Fibroblast of peridontal ligament (primary cell): ENCODE measurements around the gene MEGF11.

ENCODE experiments used
- DNase-seq: peaks from one replicate; pipeline ENCODE4 v3.0.0-alpha.2; 2010; ENCODE audit errors: extremely low read depth

Gene MEGF11

GRCh38 chr15:66115568-66116206, 137.9 kb downstream of the MEGF11 start:
- no peak for DNase-seq

DNA sequence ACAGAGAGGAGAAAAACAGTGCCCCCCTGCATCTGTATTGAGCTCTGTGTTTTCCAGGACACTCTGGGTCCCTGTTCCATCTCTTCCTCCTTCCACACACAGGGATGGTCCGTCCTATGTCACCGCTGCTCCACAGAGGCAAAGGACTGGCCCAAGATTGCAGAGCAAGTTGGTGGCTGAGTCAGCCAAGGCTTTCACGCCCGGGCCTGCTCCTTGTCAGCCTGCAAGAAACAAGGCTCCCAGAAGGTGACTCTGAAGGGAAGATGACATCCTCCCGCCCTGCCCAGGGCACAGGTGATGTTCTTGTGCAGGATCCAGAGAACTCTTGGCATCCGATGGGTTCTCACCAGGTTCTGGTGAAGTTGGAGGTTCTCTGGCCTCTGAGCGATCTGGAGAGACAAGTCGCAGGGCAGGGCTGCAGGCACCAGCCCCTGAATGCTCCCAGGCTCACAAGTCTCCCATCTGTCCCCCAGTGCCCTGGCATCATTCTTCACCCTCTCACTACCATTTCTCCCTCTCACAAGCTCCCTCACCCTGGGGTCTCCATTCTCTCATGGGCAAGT, 138.6 kb downstream of the MEGF11 start:
- DNase-seq = no peak

DNA sequence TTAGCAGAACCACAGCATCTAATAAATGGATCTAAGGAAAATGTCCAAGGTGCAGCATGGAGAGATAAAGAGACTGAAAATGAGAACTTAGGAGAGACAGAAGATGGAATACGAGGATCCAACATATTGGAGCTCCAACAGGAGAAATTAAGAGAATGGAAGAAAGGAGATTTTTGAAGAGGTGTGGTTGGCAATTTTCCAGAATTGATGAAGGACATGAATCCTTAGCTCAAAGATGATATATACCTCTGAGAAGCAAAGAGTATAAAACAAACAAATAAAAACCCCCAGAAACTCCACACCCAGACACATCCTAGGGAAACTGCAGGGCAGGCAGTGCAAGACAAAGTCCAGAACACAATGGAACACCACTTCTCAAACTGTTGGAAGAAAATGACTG, 141.2 kb downstream of the MEGF11 start:
- no peak for DNase-seq

DNA sequence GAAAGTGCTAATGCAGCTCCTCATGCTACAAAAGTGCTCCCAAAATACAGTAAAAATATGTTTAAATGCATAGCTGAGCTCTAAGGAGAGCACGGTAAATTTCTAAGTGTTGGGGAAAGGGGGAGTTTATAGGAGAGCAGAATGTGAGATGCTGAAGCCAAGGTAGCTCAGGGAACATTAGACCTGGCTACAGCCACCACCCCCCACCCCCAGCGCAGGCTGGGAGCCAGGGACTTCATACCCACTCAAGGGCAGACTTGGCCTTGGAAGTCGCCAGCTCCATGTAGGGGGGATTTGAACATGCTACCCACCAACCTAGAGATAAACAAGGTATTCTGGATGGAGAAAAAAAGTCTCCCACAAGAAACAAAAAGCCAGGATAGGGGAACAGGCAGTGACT, 142.2 kb downstream of the MEGF11 start:
- DNase-seq = no peak

GRCh38 chr15:66110864-66111263, 142.7 kb downstream of the MEGF11 start:
- no peak for DNase-seq

GRCh38 chr15:66109826-66110225, 143.7 kb downstream of the MEGF11 start:
- no peak for DNase-seq

DNA sequence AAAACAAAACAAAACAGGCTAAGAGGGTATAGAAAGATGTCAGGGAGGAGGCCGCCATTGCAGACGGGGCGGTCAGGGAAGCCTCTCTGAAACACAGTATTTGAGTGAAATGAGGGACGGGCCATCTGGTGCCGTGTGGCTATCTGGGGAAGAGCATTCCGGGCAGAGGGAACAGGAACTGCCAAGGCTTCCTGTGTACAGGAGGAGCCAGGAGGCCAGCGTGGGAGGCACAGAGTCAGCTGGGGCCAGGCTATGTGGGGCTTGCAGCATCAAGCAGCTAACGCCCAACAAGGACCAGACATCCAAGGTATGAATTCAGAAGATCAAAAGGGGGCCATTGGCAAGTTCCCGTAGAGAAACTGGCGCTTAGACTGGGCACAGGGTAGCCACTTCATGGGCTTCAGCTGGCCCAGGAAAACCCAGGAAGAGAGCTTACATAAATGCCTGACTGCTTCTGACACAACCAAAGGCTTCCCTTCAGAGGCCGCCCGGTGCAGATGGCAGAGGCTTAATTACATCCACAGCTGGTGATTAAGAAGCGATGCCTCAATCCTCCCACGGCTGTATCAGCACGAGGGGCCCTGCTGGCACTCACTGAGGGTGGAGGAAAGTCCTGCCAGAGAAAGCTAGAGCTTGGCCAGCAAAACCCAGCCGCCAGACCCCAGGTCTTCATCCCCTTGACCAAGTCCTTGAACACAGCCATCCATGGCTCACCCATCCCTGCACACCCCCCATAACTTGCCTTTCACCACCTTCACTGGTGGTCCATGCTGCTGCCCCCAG, 144.9 kb downstream of the MEGF11 start:
- DNase-seq = no peak

DNA sequence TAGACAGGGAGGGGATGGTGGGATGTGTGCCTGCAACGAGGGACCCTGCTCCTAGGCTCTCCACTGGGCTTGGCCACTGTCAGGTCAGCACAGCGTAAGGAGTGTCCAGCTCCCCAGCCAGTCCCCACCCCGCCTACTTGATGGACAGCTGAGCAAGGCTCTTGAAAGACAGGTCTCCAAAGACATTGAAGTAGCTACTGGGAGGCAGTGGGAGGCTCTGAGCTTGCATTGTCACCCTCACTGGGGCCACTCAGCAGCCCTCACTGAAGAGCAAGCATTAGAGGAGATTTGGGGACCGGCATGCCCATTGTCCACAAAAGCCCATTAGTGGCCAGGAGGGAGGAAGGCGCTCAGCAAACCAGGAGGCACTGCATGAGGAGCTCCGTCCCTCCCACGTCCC, 146.5 kb downstream of the MEGF11 start:
- no peak for DNase-seq

GRCh38 chr15:66105286-66106265, 148.0 kb downstream of the MEGF11 start:
- DNase-seq = no peak

DNA sequence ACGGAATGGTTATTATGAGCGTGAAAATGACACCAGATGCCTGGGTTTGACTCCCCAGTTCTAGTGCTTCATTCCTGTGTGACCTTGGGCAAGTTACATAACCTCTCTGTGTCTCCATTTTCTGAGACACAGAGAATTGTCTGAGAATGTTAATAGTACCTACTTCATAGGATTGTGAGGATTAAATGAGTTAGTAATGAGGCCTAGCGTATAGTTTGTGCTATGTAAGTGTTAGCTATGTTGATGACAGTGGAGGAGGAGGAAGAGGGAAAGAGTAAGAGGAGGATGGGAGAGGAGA, 150.3 kb downstream of the MEGF11 start:
- DNase-seq = no peak

DNA sequence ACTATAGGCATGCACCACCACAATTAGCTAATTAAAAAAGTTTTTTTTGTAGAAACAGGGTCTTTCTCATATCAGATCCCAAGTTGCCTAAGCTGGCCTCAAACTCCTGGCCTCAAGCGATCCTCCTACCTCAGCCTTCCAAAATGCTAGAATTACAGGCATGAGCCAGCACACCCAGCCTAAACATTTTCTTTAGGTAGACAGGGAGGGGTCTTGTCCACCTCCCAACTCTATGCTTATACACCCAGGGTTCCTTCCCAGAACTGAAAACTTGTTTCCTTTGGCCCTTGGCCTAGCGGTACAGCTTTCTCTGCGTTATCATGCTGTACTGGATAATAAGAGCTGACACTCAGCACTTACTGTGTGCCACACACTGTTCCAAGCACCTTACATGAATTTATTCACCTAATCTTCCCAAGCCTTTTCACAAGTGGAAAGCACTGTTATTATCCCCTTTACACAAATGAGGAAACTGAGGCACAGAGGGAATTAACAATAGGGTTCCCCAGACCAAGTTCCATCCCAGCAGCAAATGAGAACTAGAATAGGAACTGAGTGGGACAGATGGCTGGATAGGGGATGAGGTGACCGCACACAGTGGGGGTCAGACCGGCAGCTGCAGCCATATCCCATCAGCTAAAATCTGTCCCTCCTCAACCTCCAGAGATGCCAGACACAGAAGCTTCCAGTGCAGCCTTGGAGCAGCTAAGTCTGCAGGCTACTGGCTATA, 150.8 kb downstream of the MEGF11 start:
- no peak for DNase-seq

- no peak for DNase-seq
These were observed 151.7 kb downstream of the MEGF11 start for GRCh38 chr15:66101715-66102395.

- DNase-seq = no peak
These were observed 152.8 kb downstream of the MEGF11 start for GRCh38 chr15:66100761-66101160.

DNA sequence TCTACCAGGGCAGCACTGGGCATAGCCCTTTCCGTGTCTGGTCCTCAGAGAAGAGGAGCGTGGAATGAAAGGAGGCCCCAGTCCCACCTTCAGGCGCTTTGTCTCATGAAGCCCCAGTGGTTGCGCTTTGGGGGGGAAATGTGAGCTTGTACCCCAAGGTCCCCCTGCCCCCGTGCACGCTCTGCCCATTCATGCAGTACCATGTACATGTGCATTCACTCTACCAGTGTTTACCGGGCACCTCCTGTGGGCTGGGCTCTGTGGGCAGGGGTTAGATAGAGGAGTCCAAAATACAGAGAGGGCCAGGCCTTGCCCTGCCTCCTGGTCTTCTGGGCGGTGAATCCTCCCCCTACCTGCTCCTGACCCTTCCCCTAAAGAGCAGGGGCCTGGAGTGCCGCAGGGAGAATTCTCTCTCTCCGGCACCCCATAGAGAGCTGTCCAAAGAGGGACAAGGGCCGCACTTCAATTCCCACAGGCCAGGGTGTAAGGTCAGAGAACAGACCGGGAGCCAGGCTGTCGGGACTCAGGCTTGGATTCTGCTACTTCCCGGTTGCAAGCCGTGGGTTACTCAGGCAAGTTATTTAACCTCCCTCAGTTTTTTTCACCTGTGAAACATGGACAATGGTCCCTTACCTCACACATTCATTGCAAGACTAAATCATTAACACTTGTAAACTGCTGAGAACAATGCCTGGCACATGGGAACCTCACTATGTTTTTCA, 153.4 kb downstream of the MEGF11 start:
- DNase-seq = no peak

DNA sequence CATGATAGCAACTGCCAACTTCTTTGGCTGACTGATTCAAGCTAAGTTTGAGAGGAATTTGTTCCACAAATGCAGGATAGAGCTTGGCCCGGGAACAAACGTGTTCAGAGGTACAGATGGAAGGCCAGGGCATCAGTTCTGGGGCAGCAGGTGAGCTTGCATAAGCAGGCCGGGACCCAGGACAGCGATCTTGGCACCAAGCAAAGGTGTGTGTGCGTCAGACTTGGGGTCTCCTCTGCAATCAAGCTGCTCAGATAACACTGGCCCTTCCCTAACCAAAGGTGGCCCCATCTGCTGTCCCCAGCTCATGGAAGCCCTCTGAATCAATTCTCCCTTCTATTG, 155.6 kb downstream of the MEGF11 start:
- DNase-seq = no peak

GRCh38 chr15:66097151-66098021, 156.2 kb downstream of the MEGF11 start:
- no peak for DNase-seq

DNA sequence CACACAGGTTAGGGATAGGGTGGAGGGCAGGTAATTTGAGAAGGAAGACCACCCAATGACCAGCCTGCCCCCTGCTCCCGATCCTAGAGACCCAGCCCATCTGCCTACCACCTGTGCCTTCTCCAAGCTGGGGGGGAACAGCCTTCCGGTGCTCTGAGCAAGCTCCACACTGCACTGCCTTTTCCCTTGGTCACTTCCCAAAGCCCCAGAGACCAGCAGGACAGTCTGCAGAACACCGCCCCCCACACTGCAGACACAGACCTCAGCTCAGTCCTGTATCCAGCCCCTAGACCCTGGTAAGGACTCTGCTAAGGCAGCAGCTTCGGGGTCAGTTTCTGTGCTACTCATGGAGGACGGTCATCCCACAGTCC, 156.9 kb downstream of the MEGF11 start:
- DNase-seq = no peak

DNA sequence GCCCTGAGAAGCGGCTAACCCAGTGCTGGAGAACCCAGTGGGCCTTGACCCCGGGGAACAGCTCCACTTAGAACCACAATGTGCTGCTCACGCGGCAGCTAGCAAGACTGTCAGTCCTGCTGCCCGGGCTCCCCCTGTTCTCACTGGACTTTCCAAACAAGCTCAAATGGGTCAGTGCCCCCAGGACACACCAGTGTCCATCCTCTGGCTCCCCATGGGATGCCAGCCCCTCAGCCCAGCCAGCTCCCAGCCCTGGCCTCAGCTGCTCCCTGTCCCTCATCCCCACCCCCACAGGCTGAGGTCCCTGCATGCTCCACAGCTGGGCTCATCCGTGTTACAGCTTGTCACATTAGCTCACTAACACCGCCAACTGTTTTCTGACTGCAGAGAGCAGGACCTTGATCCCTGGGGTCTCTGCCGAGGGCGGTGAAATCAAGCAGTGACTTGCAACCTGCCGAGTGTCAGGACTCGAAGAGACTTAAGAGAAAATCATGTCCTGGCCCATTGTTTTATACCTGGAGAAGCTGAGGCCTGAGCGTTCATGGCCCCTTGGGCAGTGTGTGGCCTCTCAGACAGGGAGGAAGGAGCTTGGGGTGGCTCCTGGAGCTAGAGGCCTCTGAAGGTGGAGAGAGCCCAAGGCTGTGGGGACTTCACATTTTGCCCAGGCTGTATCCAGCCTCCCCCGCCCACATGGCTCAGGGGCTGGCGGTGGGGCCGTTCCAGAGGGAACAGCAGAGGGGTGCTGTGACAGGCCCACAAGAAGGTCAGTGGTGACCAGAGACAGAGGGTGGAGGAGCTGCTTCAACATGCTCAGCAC, 157.5 kb downstream of the MEGF11 start:
- DNase-seq = no peak

GRCh38 chr15:66094331-66094730, 159.2 kb downstream of the MEGF11 start:
- no peak for DNase-seq
